WERI-Rb-1 (cell line): Measurements from ENCODE around the gene SQSTM1.
"Not testable (repeated sequence)": the region's sequence is repeated elsewhere in the genome, so short reads cannot be mapped to it uniquely, and the experiment has no call there.

Source experiments
- DNase-seq: peaks from one replicate; pipeline ENCODE4 v3.0.0-alpha.2; 2020
- H3K27ac ChIP-seq: fragments of 250-450 bp; sonication (Bioruptor Pico); 2 replicates; pipeline ENCODE4 v1.5.1; 2020; ENCODE audit warnings: mild to moderate bottlenecking, moderate library complexity
- H3K27me3 ChIP-seq: fragments of 250-450 bp; sonication (Bioruptor Pico); 2 replicates; pipeline ENCODE4 v1.5.1; 2021; ENCODE audit warnings: mild to moderate bottlenecking, low read depth, moderate library complexity; ENCODE audit not compliant: insufficient read depth, severe bottlenecking
- H3K36me3 ChIP-seq: fragments of 250-450 bp; sonication (Bioruptor Pico); 2 replicates; pipeline ENCODE4 v1.5.1; 2020; ENCODE audit warnings: mild to moderate bottlenecking, moderate library complexity
- H3K4me3 ChIP-seq: 2 replicates; pipeline ENCODE4 v1.5.1; 2011; ENCODE audit warnings: low read depth, mild to moderate bottlenecking, control low read depth, low read length
- H3K9me3 ChIP-seq: fragments of 250-450 bp; sonication (Bioruptor Pico); 2 replicates; pipeline ENCODE4 v1.5.1; 2021; ENCODE audit warnings: mild to moderate bottlenecking, moderate library complexity; ENCODE audit not compliant: severe bottlenecking
- CTCF ChIP-seq: IDR thresholded peaks from 2 replicates; pipeline ENCODE4 v1.5.1; 2011; ENCODE audit warnings: low read depth, mild to moderate bottlenecking, control low read depth, inconsistent platforms, low read length

Gene SQSTM1

GRCh38 chr5:179834120-179834519, 13.4 kb downstream of the SQSTM1 start:
- Histone ChIP-seq H3K27me3 (no peaks in the 10 kb centered on the region), H3K27ac (no peak overlapping the region), H3K9me3 (no peaks in the 10 kb centered on the region), H3K4me3 (no peak overlapping the region), H3K36me3 (peaks cover 25% of the 10 kb centered on the region)
- no peak for TF ChIP-seq CTCF
- DNase-seq: no peak

DNA sequence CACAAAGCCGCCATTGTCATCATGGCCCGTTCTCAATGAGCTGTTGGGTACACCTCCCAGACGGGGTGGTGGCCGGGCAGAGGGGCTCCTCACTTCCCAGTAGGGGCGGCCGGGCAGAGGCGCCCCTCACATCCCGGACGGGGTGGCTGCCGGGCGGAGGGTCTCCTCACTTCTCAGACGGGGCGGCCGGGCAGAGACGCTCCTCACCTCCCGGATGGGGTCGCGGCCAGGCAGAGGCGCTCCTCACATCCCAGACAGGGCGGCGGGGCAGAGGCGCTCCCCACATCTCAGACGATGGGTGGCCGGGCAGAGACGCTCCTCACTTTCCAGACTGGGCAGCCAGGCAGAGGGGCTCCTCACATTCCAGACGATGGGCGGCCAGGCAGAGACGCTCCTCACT, 14.2 kb downstream of the SQSTM1 start:
- DNase-seq, H3K4me3 ChIP-seq, H3K27me3 ChIP-seq, H3K27ac ChIP-seq, H3K9me3 ChIP-seq: not testable (repeated sequence)
- H3K36me3 ChIP-seq: peaks cover 25% of the 10 kb centered on the region

DNA sequence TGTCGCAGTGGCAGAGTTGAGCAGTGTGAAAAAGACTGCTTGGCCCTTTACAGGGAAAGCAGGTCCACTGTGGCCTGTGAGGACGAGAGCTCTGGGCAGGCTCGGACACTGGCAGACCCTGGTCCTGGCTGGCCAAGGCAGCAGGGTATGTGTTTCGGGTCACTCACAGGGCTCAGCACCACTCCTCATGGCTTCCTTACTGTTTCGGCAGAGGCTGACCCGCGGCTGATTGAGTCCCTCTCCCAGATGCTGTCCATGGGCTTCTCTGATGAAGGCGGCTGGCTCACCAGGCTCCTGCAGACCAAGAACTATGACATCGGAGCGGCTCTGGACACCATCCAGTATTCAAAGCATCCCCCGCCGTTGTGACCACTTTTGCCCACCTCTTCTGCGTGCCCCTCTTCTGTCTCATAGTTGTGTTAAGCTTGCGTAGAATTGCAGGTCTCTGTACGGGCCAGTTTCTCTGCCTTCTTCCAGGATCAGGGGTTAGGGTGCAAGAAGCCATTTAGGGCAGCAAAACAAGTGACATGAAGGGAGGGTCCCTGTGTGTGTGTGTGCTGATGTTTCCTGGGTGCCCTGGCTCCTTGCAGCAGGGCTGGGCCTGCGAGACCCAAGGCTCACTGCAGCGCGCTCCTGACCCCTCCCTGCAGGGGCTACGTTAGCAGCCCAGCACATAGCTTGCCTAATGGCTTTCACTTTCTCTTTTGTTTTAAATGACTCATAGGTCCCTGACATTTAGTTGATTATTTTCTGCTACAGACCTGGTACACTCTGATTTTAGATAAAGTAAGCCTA, 15.7 kb downstream of the SQSTM1 start:
- Histone ChIP-seq H3K27me3 (no peaks in the 10 kb centered on the region), H3K4me3 (no peak overlapping the region), H3K9me3 (no peaks in the 10 kb centered on the region), H3K36me3 (peaks cover 18% of the 10 kb centered on the region), H3K27ac (no peak overlapping the region)
- TF ChIP-seq CTCF: no peak
- no peak for DNase-seq

- peaks cover 16% of the 10 kb centered on the region for H3K36me3 ChIP-seq
- TF ChIP-seq CTCF: no peak
- no peaks in the 10 kb centered on the region for H3K9me3 ChIP-seq
- DNase-seq: no peak
- H3K27ac ChIP-seq: no peak overlapping the region
- H3K27me3 ChIP-seq: no peaks in the 10 kb centered on the region
- H3K4me3 ChIP-seq: no peak overlapping the region
Observed at GRCh38 chr5:179837076-179838011, 16.6 kb downstream of the SQSTM1 start.

- H3K36me3 ChIP-seq: peaks cover 4% of the 10 kb centered on the region; the same call in 1 of the 2 replicates
- TF ChIP-seq CTCF: no peak
- DNase-seq: no peak
Observed at GRCh38 chr5:179839328-179840256, 18.9 kb downstream of the SQSTM1 start.

More at GRCh38 chr5:179839328-179840256, 18.9 kb downstream of the SQSTM1 start:
- no peaks in the 10 kb centered on the region for H3K27me3 ChIP-seq
- H3K4me3 ChIP-seq: no peak overlapping the region
- no peaks in the 10 kb centered on the region for H3K9me3 ChIP-seq
- no peak overlapping the region for H3K27ac ChIP-seq
